ENCODE results near the gene PATJ.
"Not testable (repeated sequence)": the region's sequence is repeated elsewhere in the genome, so short reads cannot be mapped to it uniquely, and the experiment has no call there.

DNA sequence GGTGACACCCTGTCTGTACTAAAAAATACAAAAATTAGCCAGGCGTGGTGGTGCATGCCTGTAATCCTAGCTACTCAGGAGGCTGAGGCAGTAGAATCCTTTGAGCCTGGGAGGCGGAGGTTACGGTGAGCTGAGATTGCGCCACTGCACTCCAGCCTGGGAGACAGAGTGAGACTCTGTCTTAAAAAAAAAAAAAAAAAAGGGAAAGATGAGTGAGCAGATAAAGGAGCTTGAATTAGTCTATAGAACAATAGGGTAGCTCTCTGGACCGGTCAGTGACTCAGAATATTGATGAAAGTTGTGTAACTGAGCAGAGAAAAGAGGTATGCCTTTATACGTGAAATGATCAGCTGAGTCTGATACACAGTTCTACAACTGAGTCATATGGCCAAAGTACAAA, 95.3 kb downstream of the PATJ start:
- not testable (repeated sequence) for TF ChIP-seq POLR2A (IDR thresholded peaks at IDR 0.05)
- TF ChIP-seq, protein P1, sequence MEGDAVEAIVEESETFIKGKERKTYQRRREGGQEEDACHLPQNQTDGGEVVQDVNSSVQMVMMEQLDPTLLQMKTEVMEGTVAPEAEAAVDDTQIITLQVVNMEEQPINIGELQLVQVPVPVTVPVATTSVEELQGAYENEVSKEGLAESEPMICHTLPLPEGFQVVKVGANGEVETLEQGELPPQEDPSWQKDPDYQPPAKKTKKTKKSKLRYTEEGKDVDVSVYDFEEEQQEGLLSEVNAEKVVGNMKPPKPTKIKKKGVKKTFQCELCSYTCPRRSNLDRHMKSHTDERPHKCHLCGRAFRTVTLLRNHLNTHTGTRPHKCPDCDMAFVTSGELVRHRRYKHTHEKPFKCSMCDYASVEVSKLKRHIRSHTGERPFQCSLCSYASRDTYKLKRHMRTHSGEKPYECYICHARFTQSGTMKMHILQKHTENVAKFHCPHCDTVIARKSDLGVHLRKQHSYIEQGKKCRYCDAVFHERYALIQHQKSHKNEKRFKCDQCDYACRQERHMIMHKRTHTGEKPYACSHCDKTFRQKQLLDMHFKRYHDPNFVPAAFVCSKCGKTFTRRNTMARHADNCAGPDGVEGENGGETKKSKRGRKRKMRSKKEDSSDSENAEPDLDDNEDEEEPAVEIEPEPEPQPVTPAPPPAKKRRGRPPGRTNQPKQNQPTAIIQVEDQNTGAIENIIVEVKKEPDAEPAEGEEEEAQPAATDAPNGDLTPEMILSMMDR (IDR thresholded peaks at IDR 0.05): not testable (repeated sequence)

Measured in stomach (tissue), 4 donors.